Tibial nerve (tissue), 4 donors: ENCODE results near the gene HOGA1. TPM values are rescaled to one million over a fixed set of nuclear protein-coding genes. Genes with fewer than 3 reads are reported as not detected.
A peak's percentile ranks its signal among the peaks of the same experiment; 100 is the strongest.

Experiments
- DNase-seq, 2 donors: peaks; one replicate each; pipeline ENCODE4 v3.0.0-alpha.2; 2019; ENCODE audit warnings: low spot score in 2 of 2
- H3K27ac ChIP-seq, 4 donors: fragments of 200-600 bp; sonication (generic) in 3 of 4; one replicate each; pipeline ENCODE4 v1.5.1; 2017 to 2019; ENCODE audit warnings: mild to moderate bottlenecking in 1 of 4
- H3K27me3 ChIP-seq, 2 donors: fragments of 200-600 bp; sonication (generic) in 1 of 2; one replicate each; pipeline versions ENCODE4 v1.5.1 to v1.6.0; 2017 to 2019
- H3K36me3 ChIP-seq, 3 donors: fragments of 200-600 bp; sonication (generic); one replicate each; pipeline ENCODE4 v1.5.1; 2018 to 2019
- H3K4me1 ChIP-seq, 4 donors: fragments of 200-600 bp; sonication (generic) in 3 of 4; one replicate each; pipeline ENCODE4 v1.5.1; 2017 to 2019
- H3K4me3 ChIP-seq, 4 donors: fragments of 200-600 bp; sonication (generic) in 3 of 4; one replicate each; pipeline ENCODE4 v1.5.1; 2017 to 2019; ENCODE audit warnings: mild to moderate bottlenecking in 1 of 4, moderate library complexity in 1 of 4
- H3K9me3 ChIP-seq, 4 donors: fragments of 200-600 bp; sonication (generic) in 3 of 4; one replicate each; pipeline ENCODE4 v1.5.1; 2017 to 2019
- CTCF ChIP-seq, 5 experiments: fragments of 200-600 bp in 3 of 5; fragments of 450-650 bp in 2 of 5; sonication (generic) in 3 of 5; IDR thresholded peaks; one replicate each; pipeline ENCODE4 v1.5.1; 2016 to 2019; ENCODE audit warnings: antibody characterized with exemption in 5 of 5, mild to moderate bottlenecking in 3 of 5, moderate library complexity in 2 of 5
- EP300 ChIP-seq, 2 donors: sonication (generic); formaldehyde crosslinking; IDR thresholded peaks; one replicate each; pipeline ENCODE4 v1.6.1; 2017; ENCODE audit warnings: antibody characterized with exemption in 2 of 2, mild to moderate bottlenecking in 1 of 2
- POLR2A ChIP-seq, 2 donors: fragments of 450-650 bp; IDR thresholded peaks; one replicate each; pipeline ENCODE4 v1.6.1; 2017; ENCODE audit warnings: antibody characterized with exemption in 2 of 2, mild to moderate bottlenecking in 2 of 2, moderate library complexity in 2 of 2
- WGBS, 2 donors: methylation state at CpG; one replicate each; pipeline ENCODE4 v1.1.5; 2018; 5-methylcytosine and 5-hydroxymethylcytosine counted together
- total RNA-seq, 4 donors: library from RNA; depleted of rRNA; stranded (reverse); fragments of >200 nt; gene quantifications; one replicate each; pipeline ENCODE4 v1.1.0, GENCODE V29; 2016

Gene HOGA1
- total RNA-seq, 4 donors from 2014 or later = 3.6 to 31.6 (median 25.3) TPM

- peaks cover 0 to 13% (median 4%) of the 10 kb centered on the region in 4 donors for H3K4me1 ChIP-seq
- no peaks in the 10 kb centered on the region for H3K27me3 ChIP-seq
- no peaks in the 10 kb centered on the region for H3K9me3 ChIP-seq
- no peak for TF ChIP-seq EP300 (IDR thresholded peaks at IDR 0.05)
- TF ChIP-seq CTCF (IDR thresholded peaks at IDR 0.05) = no peak
- no peak for TF ChIP-seq POLR2A (IDR thresholded peaks at IDR 0.05)
- DNase-seq = no peak
- no peak overlapping the region for H3K27ac ChIP-seq
- no peak overlapping the region for H3K4me3 ChIP-seq
- WGBS, 2 donors = 90% methylated on average over 25 to 27 of the region's 33 CpGs
- peaks cover 0 to 41% (median 0%) of the 10 kb centered on the region in 3 donors for H3K36me3 ChIP-seq
Measured at GRCh38 chr10:97570146-97570788, 13.9 kb upstream of the HOGA1 start.

- H3K4me1 ChIP-seq = peaks cover 0 to 13% (median 4%) of the 10 kb centered on the region in 4 donors
- 47 to 72% methylated on average over 5 of the region's 5 CpGs for WGBS, 2 donors
- no peak overlapping the region for H3K4me3 ChIP-seq
- H3K27ac ChIP-seq = no peak overlapping the region
- no peaks in the 10 kb centered on the region for H3K27me3 ChIP-seq
- no peak for TF ChIP-seq EP300 (IDR thresholded peaks at IDR 0.05)
- no peak for TF ChIP-seq CTCF (IDR thresholded peaks at IDR 0.05)
- TF ChIP-seq POLR2A (IDR thresholded peaks at IDR 0.05) = no peak
- DNase-seq = no peak
- H3K9me3 ChIP-seq = no peaks in the 10 kb centered on the region
- H3K36me3 ChIP-seq = peaks cover 0 to 41% (median 0%) of the 10 kb centered on the region in 3 donors
Measured at GRCh38 chr10:97570789-97571471, 13.3 kb upstream of the HOGA1 start.

GRCh38 chr10:97571622-97572021 is 12.6 kb upstream of the HOGA1 start:
- TF ChIP-seq POLR2A (IDR thresholded peaks at IDR 0.05) (no peak), EP300 (IDR thresholded peaks at IDR 0.05) (no peak), CTCF (IDR thresholded peaks at IDR 0.05) (no peak)
- Histone ChIP-seq H3K9me3 (no peaks in the 10 kb centered on the region), H3K27ac (no peak overlapping the region), H3K27me3 (no peaks in the 10 kb centered on the region), H3K4me3 (no peak overlapping the region), H3K36me3 (peaks cover 0 to 41% (median 0%) of the 10 kb centered on the region in 3 donors), H3K4me1 (peaks cover 0 to 13% (median 4%) of the 10 kb centered on the region in 4 donors)
- no peak for DNase-seq
- 78 to 81% methylated on average over 3 of the region's 3 CpGs for WGBS, 2 donors

GRCh38 chr10:97572214-97572989 is 11.8 kb upstream of the HOGA1 start, which contains the start of gene ANKRD2:
ANKRD2 (plus strand) TSS chr10:97572779; CDS start chr10:97572789, 10 bp downstream.
- peak; percentile 60 to 76 for DNase-seq
- WGBS, 2 donors = 72 to 79% methylated on average over 13 to 15 of the region's 16 CpGs
- H3K27ac ChIP-seq = no peak within 1 kb of the TSS

More at GRCh38 chr10:97572214-97572989, 11.8 kb upstream of the HOGA1 start, which contains the start of gene ANKRD2:
- Histone ChIP-seq H3K4me1 (peaks cover 0 to 13% (median 4%) of the 10 kb centered on the region in 4 donors), H3K9me3 (no peaks in the 10 kb centered on the region), H3K36me3 (peaks cover 0 to 41% (median 0%) of the 10 kb centered on the region in 3 donors), H3K4me3 (no peak within 1 kb of the TSS), H3K27me3 (no peaks in the 10 kb centered on the region)
- TF ChIP-seq EP300 (IDR thresholded peaks at IDR 0.05) (peak in 1 of 2 donors; percentile 48), POLR2A (IDR thresholded peaks at IDR 0.05) (no peak), CTCF (IDR thresholded peaks at IDR 0.05) (peak; percentile 76 to 89 (median 83))
